ENCODE data around the gene ANKRD13A. TPM values are rescaled to one million over a fixed set of nuclear protein-coding genes. Genes with fewer than 3 reads are reported as not detected.
A peak's percentile ranks its signal among the peaks of the same experiment; 100 is the strongest.

Gene ANKRD13A
- total and polyA plus RNA-seq, 2 of the 13 experiments (the other 11 are each of a cell fraction or from before 2014, with no cell fraction given): 34.1 to 41.6 TPM

DNA sequence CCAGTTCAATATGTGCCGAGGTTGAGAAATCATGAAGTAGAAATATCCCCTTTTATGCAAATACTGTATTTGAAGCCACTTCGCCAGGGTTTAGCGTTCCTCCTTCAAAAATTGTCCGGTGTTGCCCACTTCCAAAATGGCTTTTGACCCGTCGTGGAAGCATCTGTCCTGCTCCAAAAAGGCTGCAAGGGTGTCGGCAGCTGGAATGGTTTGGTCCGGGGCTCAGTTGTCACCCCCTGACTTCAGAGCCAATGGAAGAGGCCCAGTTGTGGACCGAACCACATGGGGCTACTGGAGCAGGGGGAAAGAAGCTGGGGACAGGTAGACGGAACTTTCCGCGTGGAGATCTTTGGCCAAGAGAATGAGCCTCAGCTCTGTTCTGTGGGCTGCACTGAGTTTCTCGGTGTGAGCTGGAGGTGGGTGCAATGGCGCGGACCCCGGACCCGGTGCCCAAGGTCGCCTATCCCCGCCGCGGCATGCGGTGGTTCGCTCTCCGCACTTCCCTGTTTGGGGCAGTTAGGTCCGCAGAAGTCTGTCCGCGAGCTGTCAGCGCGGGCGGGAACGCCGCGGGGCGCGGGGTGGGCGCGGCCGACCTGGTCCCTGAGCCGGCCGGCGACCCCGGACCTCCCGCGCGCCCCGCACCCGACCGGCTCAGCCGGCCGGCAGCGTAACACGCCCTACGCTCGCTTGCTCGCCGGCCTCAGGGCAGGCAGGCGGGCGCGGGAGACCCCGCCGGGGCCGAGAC is at the start of gene ANKRD13A (continued):
- TF ChIP-seq BRCA1 (CRISPR knock-in tag; IDR thresholded peaks at IDR 0.05): 0 out of 2 replicates have a peak, but pooled peaks have one; percentile 31
- peak; percentile 63; the same call in 1 of the 2 replicates for TF ChIP-seq ZNF333 (CRISPR knock-in tag; IDR thresholded peaks at IDR 0.05; ENCODE audit: borderline replicate concordance)
- TF ChIP-seq, protein P1, sequence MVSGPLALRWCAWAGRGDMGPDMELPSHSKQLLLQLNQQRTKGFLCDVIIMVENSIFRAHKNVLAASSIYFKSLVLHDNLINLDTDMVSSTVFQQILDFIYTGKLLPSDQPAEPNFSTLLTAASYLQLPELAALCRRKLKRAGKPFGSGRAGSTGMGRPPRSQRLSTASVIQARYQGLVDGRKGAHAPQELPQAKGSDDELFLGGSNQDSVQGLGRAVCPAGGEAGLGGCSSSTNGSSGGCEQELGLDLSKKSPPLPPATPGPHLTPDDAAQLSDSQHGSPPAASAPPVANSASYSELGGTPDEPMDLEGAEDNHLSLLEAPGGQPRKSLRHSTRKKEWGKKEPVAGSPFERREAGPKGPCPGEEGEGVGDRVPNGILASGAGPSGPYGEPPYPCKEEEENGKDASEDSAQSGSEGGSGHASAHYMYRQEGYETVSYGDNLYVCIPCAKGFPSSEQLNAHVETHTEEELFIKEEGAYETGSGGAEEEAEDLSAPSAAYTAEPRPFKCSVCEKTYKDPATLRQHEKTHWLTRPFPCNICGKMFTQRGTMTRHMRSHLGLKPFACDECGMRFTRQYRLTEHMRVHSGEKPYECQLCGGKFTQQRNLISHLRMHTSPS (CRISPR knock-in tag; IDR thresholded peaks at IDR 0.05; ENCODE audit: low read depth): peak; percentile 28; the same call in 1 of the 2 replicates
- TF ChIP-seq KLF15 (CRISPR knock-in tag; IDR thresholded peaks at IDR 0.05; ENCODE audit: borderline replicate concordance): no peak
- TF ChIP-seq NR3C1 (CRISPR knock-in tag; IDR thresholded peaks at IDR 0.05): no peak
- TF ChIP-seq TCF7 (IDR thresholded peaks at IDR 0.05; ENCODE audit: low read depth): no peak
- TF ChIP-seq ATF7 (IDR thresholded peaks at IDR 0.05): peak; percentile 94
- no peak for TF ChIP-seq ATF7 (CRISPR knock-in tag; IDR thresholded peaks at IDR 0.05)
- TF ChIP-seq HCFC1 (IDR thresholded peaks at IDR 0.05; ENCODE audit: low read depth, low read length): peak; percentile 57; the same call in 1 of the 2 replicates
- no peak for TF ChIP-seq MIER2 (CRISPR knock-in tag; IDR thresholded peaks at IDR 0.05)
- TF ChIP-seq, protein P2, sequence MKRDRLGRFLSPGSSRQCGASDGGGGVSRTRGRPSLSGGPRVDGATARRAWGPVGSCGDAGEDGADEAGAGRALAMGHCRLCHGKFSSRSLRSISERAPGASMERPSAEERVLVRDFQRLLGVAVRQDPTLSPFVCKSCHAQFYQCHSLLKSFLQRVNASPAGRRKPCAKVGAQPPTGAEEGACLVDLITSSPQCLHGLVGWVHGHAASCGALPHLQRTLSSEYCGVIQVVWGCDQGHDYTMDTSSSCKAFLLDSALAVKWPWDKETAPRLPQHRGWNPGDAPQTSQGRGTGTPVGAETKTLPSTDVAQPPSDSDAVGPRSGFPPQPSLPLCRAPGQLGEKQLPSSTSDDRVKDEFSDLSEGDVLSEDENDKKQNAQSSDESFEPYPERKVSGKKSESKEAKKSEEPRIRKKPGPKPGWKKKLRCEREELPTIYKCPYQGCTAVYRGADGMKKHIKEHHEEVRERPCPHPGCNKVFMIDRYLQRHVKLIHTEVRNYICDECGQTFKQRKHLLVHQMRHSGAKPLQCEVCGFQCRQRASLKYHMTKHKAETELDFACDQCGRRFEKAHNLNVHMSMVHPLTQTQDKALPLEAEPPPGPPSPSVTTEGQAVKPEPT (CRISPR knock-in tag; IDR thresholded peaks at IDR 0.05; ENCODE audit: low read depth): 0 out of 2 replicates have a peak, but pooled peaks have one; percentile 37
- TF ChIP-seq, protein P3, sequence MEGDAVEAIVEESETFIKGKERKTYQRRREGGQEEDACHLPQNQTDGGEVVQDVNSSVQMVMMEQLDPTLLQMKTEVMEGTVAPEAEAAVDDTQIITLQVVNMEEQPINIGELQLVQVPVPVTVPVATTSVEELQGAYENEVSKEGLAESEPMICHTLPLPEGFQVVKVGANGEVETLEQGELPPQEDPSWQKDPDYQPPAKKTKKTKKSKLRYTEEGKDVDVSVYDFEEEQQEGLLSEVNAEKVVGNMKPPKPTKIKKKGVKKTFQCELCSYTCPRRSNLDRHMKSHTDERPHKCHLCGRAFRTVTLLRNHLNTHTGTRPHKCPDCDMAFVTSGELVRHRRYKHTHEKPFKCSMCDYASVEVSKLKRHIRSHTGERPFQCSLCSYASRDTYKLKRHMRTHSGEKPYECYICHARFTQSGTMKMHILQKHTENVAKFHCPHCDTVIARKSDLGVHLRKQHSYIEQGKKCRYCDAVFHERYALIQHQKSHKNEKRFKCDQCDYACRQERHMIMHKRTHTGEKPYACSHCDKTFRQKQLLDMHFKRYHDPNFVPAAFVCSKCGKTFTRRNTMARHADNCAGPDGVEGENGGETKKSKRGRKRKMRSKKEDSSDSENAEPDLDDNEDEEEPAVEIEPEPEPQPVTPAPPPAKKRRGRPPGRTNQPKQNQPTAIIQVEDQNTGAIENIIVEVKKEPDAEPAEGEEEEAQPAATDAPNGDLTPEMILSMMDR (CRISPR knock-in tag; IDR thresholded peaks at IDR 0.05): no peak
- TF ChIP-seq THAP11 (CRISPR knock-in tag; IDR thresholded peaks at IDR 0.05): peak; percentile 81
- no peak for TF ChIP-seq SUZ12 (IDR thresholded peaks at IDR 0.05; ENCODE audit: low read depth, low read length)
- TF ChIP-seq SP2 (CRISPR knock-in tag; IDR thresholded peaks at IDR 0.05): no peak; the same call in 1 of the 2 replicates
- TF ChIP-seq MZF1 (CRISPR knock-in tag; IDR thresholded peaks at IDR 0.05; ENCODE audit: borderline replicate concordance): no peak
- peak; percentile 47; the same call in 1 of the 2 replicates for TF ChIP-seq NFIC (IDR thresholded peaks at IDR 0.05; ENCODE audit: low read length)
- no peak for TF ChIP-seq FOSL1 (CRISPR knock-in tag; IDR thresholded peaks at IDR 0.05; ENCODE audit: borderline replicate concordance)
- no peak for TF ChIP-seq NFE2L2 (IDR thresholded peaks at IDR 0.05; ENCODE audit: low read length)
- TF ChIP-seq FOXM1 (CRISPR knock-in tag; IDR thresholded peaks at IDR 0.05): no peak
- peak; percentile 18; the same call in 1 of the 2 replicates for TF ChIP-seq HNF4G (IDR thresholded peaks at IDR 0.05; ENCODE audit: borderline replicate concordance, low read depth, low read length)
- peak; percentile 10; the same call in 1 of the 2 replicates for TF ChIP-seq HNF4G (CRISPR knock-in tag; IDR thresholded peaks at IDR 0.05; ENCODE audit: borderline replicate concordance, low read depth)
- TF ChIP-seq, protein P4, sequence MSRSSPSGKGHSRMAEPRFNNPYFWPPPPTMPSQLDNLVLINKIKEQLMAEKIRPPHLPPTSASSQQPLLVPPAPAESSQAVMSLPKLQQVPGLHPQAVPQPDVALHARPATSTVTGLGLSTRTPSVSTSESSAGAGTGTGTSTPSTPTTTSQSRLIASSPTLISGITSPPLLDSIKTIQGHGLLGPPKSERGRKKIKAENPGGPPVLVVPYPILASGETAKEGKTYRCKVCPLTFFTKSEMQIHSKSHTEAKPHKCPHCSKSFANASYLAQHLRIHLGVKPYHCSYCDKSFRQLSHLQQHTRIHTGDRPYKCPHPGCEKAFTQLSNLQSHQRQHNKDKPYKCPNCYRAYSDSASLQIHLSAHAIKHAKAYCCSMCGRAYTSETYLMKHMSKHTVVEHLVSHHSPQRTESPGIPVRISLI (CRISPR knock-in tag; IDR thresholded peaks at IDR 0.05; ENCODE audit: borderline replicate concordance): peak; percentile 16; the same call in 1 of the 2 replicates

All from HepG2 (cell line).